Endodermal cell (in vitro differentiated cells): ENCODE measurements around the gene OR5B21. TPM values are rescaled to one million over a fixed set of nuclear protein-coding genes. Genes with fewer than 3 reads are reported as not detected.

Experiments
- DNase-seq: peaks from one replicate; pipeline ENCODE4 v3.0.0-alpha.2; 2017
- H3K27ac ChIP-seq: 2 replicates; pipeline ENCODE4 v1.5.1; 2013; ENCODE audit warnings: mild to moderate bottlenecking, low read depth, low read length, moderate library complexity
- H3K27me3 ChIP-seq: 2 replicates; pipeline ENCODE4 v1.6.1; 2013; ENCODE audit warnings: mild to moderate bottlenecking, low read length, moderate library complexity; ENCODE audit not compliant: insufficient read depth, control insufficient read depth, poor library complexity, severe bottlenecking
- H3K36me3 ChIP-seq: 2 replicates; pipeline ENCODE4 v1.7.0; 2013; ENCODE audit warnings: mild to moderate bottlenecking, low read length, moderate library complexity; ENCODE audit not compliant: control insufficient read depth, insufficient read depth
- H3K4me1 ChIP-seq: one replicate; pipeline ENCODE4 v1.7.0; 2013; ENCODE audit warnings: low read length; ENCODE audit not compliant: control insufficient read depth, insufficient read depth
- H3K4me3 ChIP-seq: 2 replicates; pipeline ENCODE4 v1.5.1; 2013; ENCODE audit warnings: mild to moderate bottlenecking, low read length, moderate library complexity
- H3K9ac ChIP-seq: 2 replicates; pipeline ENCODE4 v1.6.1; 2013; ENCODE audit warnings: mild to moderate bottlenecking, low read length, moderate library complexity; ENCODE audit not compliant: poor library complexity, severe bottlenecking; ENCODE audit errors: extremely low read depth
- H3K9me3 ChIP-seq: 2 replicates; pipeline ENCODE4 v1.6.1; 2013; ENCODE audit warnings: mild to moderate bottlenecking, low read length, moderate library complexity; ENCODE audit not compliant: control insufficient read depth
- H3K27ac Mint-ChIP-seq: 2 replicates; pipeline ENCODE4 v1.8.0; 2020; ENCODE audit warnings: mixed read lengths
- H3K27me3 Mint-ChIP-seq: 2 replicates; pipeline ENCODE4 v1.8.0; 2021; ENCODE audit warnings: mild to moderate bottlenecking, mixed read lengths; ENCODE audit not compliant: insufficient read depth
- H3K36me3 Mint-ChIP-seq: 2 replicates; pipeline ENCODE4 v1.8.0; 2020; ENCODE audit warnings: low read depth, mixed read lengths
- H3K4me1 Mint-ChIP-seq: 2 replicates; pipeline ENCODE4 v1.8.0; 2020; ENCODE audit warnings: mixed read lengths
- H3K4me3 Mint-ChIP-seq: 2 replicates; pipeline ENCODE4 v1.8.0; 2020; ENCODE audit warnings: mild to moderate bottlenecking, moderate library complexity, mixed read lengths
- H3K9me3 Mint-ChIP-seq: 2 replicates; pipeline ENCODE4 v1.8.0; 2020; ENCODE audit warnings: mild to moderate bottlenecking, mixed read lengths
- CTCF ChIP-seq: fragments of 200-600 bp; sonication (generic); conservative IDR thresholded peaks from 2 replicates; pipeline ENCODE4 v1.5.0; 2021; ENCODE audit warnings: antibody characterized with exemption, mild to moderate bottlenecking
- WGBS, 2 experiments: methylation state at CpG; one replicate each; pipeline versions ENCODE4 v1.1.5 to v1.1.7; 2013; ENCODE audit warnings: missing lambda C conversion rate in 2 of 2, mixed read lengths in 1 of 2; ENCODE audit not compliant: insufficient coverage in 1 of 2, insufficient read length in 1 of 2; 5-methylcytosine and 5-hydroxymethylcytosine counted together
- total RNA-seq, 2 donors: library from RNA; stranded (reverse); fragmentation: NEBNext Ultra II Directional in 1 of 2; extraction: Animal tissue kit (Norgen Biotek cat#: 25700) in 1 of 2; gene quantifications; 2 replicates in 1 of 2; 3 replicates in 1 of 2; pipeline ENCODE4 v1.2.1, GENCODE V29; 2021

OR5B21 gene
- total RNA-seq, 2 donors from 2014 or later = not detected

DNA sequence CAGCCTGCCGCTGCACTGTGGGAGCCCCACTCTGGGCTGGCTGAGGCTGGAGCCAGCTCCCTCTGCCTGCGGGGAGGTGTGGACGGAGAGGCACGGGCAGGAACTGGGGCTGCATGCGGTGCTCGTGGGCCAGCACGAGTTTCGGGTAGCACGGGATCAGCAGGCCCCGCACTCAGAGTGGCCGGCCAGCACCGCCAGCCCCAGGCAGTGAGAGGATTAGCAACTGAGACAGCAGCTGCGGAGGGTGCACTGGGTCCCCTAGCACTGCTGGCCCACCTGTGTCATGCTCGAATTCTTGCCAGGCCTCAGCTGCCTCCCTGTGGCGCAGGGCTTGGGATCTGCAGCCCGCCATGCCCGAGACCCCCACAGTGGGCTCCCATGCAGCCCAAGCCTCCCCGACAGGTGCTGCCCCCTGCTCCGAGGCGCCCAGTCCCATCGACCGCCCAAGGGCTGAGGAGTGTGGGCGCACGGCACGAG, 24.0 kb upstream of the OR5B21 start:
- Histone ChIP-seq H3K9ac (no peak overlapping the region), H3K4me1 (no peaks in the 10 kb centered on the region), H3K27ac (no peak overlapping the region), H3K4me3 (no peak overlapping the region), H3K36me3 (no peaks in the 10 kb centered on the region), H3K9me3 (no peaks in the 10 kb centered on the region), H3K27me3 (no peaks in the 10 kb centered on the region)
- Mint-ChIP-seq H3K4me1 (no peaks in the 10 kb centered on the region), H3K27me3 (no peaks in the 10 kb centered on the region), H3K27ac (no peak overlapping the region), H3K36me3 (peaks cover 30% of the 10 kb centered on the region), H3K9me3 (peaks cover 22% of the 10 kb centered on the region), H3K4me3 (no peak overlapping the region)
- 92 to 93% methylated on average over 15 to 25 of the region's 25 CpGs for WGBS, 2 experiments
- no peak for DNase-seq
- no peak for TF ChIP-seq CTCF

DNA sequence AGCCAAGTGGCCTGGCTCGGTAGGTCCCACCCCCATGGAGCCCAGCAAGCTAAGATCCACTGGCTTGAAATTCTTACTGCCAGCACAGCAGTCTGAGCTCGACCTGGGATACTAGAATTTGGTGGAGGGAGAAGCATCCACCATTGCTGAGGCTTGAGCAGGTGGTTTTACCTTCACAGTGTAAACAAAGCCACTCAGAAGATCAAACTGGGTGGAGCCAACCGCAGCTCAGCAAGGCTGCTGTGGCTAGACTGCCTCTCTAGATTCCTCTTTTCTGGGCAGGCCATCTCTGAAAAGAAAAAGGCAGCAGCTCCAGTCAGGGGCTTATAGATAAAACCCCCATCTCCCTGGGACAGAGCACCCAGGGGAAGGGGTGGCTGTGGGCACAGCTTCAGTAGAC, 22.3 kb upstream of the OR5B21 start:
- 86 to 94% methylated on average over 2 to 3 of the region's 3 CpGs for WGBS, 2 experiments
- no peak for DNase-seq
- Histone ChIP-seq H3K4me3 (no peak overlapping the region), H3K36me3 (no peaks in the 10 kb centered on the region), H3K9ac (no peak overlapping the region), H3K4me1 (no peaks in the 10 kb centered on the region), H3K27me3 (no peaks in the 10 kb centered on the region), H3K9me3 (no peaks in the 10 kb centered on the region), H3K27ac (no peak overlapping the region)
- H3K27me3 Mint-ChIP-seq = no peaks in the 10 kb centered on the region
- TF ChIP-seq CTCF = no peak
- H3K9me3 Mint-ChIP-seq = peaks cover 18% of the 10 kb centered on the region
- H3K4me1 Mint-ChIP-seq = no peaks in the 10 kb centered on the region
- H3K36me3 Mint-ChIP-seq = peaks cover 27% of the 10 kb centered on the region
- H3K27ac Mint-ChIP-seq = no peak overlapping the region
- no peak overlapping the region for H3K4me3 Mint-ChIP-seq

- Mint-ChIP-seq H3K9me3 (peaks cover 12% of the 10 kb centered on the region), H3K4me3 (no peak overlapping the region)
- no peak for TF ChIP-seq CTCF
Measured at GRCh38 chr11:58527429-58527828, 19.5 kb upstream of the OR5B21 start.

More at GRCh38 chr11:58527429-58527828, 19.5 kb upstream of the OR5B21 start:
- H3K36me3 ChIP-seq = no peaks in the 10 kb centered on the region
- H3K36me3 Mint-ChIP-seq = peaks cover 19% of the 10 kb centered on the region
- H3K4me1 Mint-ChIP-seq = peaks cover 5% of the 10 kb centered on the region
- no peak overlapping the region for H3K27ac Mint-ChIP-seq
- no peak for DNase-seq
- no peaks in the 10 kb centered on the region for H3K9me3 ChIP-seq
- no peak overlapping the region for H3K9ac ChIP-seq
- no peak overlapping the region for H3K4me3 ChIP-seq
- H3K27me3 Mint-ChIP-seq = no peaks in the 10 kb centered on the region
- H3K4me1 ChIP-seq = no peaks in the 10 kb centered on the region
- H3K27ac ChIP-seq = no peak overlapping the region
- WGBS, 2 experiments = 87 to 95% methylated on average over 6 of the region's 6 CpGs
- H3K27me3 ChIP-seq = no peaks in the 10 kb centered on the region
